IMR-90 (cell line): ENCODE results near the gene PDIA2. TPM values are rescaled to one million over a fixed set of nuclear protein-coding genes. Genes with fewer than 3 reads are reported as not detected.
A peak's percentile ranks its signal among the peaks of the same experiment; 100 is the strongest.

ENCODE experiments used
- ATAC-seq: fragments of 200-7000 bp; cut with Tn5 transposase; 2 replicates; pipeline ENCODE4 v1.9.1; 2020; ENCODE audit warnings: low read depth, mild to moderate bottlenecking, moderate library complexity
- BruUV-seq: library from RNA; stranded (reverse); fragments of 400-500 nt; replicated peaks from 2 replicates; lab custom pipeline; 2021; lab: Mats Ljungman, UMichigan
- CTCF ChIA-PET: fragments of 300-600 bp; formaldehyde crosslinking; extraction: SDS; loops from one replicate; lab custom pipeline; 2021; ENCODE audit warnings: antibody characterized with exemption; lab: Yijun Ruan, JAX
- POLR2A ChIA-PET: fragments of 300-600 bp; sonication (Branson Sonifier 250); formaldehyde crosslinking; loops from one replicate; lab custom pipeline; 2022; ENCODE audit warnings: antibody characterized with exemption; ENCODE audit not compliant: unreplicated experiment; lab: Charles Lee
- DNase-seq: peaks from one replicate; pipeline ENCODE4 v3.0.0; 2013
- H2AFZ ChIP-seq: replicated peaks from 2 replicates; pipeline ENCODE3; 2013; ENCODE audit warnings: low read length, mild to moderate bottlenecking; ENCODE audit not compliant: poor library complexity
- H2AK5ac ChIP-seq: 2 replicates; pipeline ENCODE4 v1.6.1; 2013; ENCODE audit warnings: low read depth, low read length, inconsistent platforms
- H2AK9ac ChIP-seq: replicated peaks from 2 replicates; pipeline ENCODE3; 2013; ENCODE audit warnings: mild to moderate bottlenecking, low read depth, low read length, moderate library complexity; ENCODE audit not compliant: poor library complexity
- H2BK120ac ChIP-seq: 2 replicates; pipeline ENCODE4 v1.6.1; 2013; ENCODE audit warnings: low read depth, low read length, inconsistent platforms
- H2BK15ac ChIP-seq: 3 replicates; pipeline ENCODE4 v1.6.1; 2013; ENCODE audit warnings: low read depth, low read length, inconsistent platforms
- H2BK20ac ChIP-seq: 2 replicates; pipeline ENCODE4 v1.6.1; 2013; ENCODE audit warnings: low read depth, mild to moderate bottlenecking, inconsistent platforms, low read length, moderate library complexity
- H2BK5ac ChIP-seq: 2 replicates; pipeline ENCODE4 v1.6.1; 2013; ENCODE audit warnings: mild to moderate bottlenecking, low read depth, low read length, inconsistent platforms; ENCODE audit not compliant: poor library complexity, severe bottlenecking
- H3K14ac ChIP-seq: replicated peaks from 2 replicates; pipeline ENCODE4 v1.6.1; 2013; ENCODE audit warnings: low read depth, low read length, inconsistent platforms
- H3K18ac ChIP-seq: 2 replicates; pipeline ENCODE4 v1.6.1; 2013; ENCODE audit warnings: low read depth, low read length, control low read depth
- H3K23ac ChIP-seq: 2 replicates; pipeline ENCODE4 v1.6.1; 2013; ENCODE audit warnings: low read depth, low read length, inconsistent platforms
- H3K27ac ChIP-seq: 2 replicates; pipeline ENCODE4 v1.5.1; 2013; ENCODE audit warnings: mild to moderate bottlenecking, control low read depth, low read length; ENCODE audit not compliant: insufficient read depth
- H3K27me3 ChIP-seq: 2 replicates; pipeline ENCODE4 v1.6.1; 2013; ENCODE audit warnings: low read length; ENCODE audit not compliant: control insufficient read depth, insufficient read depth
- H3K36me3 ChIP-seq: 2 replicates; pipeline ENCODE4 v1.6.1; 2013; ENCODE audit warnings: low read length, mixed read lengths; ENCODE audit not compliant: control insufficient read depth, insufficient read depth
- H3K4ac ChIP-seq: 2 replicates; pipeline ENCODE4 v1.6.1; 2013; ENCODE audit warnings: low read depth, low read length, inconsistent platforms
- H3K4me1 ChIP-seq: 2 replicates; pipeline ENCODE4 v1.6.1; 2013; ENCODE audit warnings: low read length, mixed read lengths; ENCODE audit not compliant: control insufficient read depth, insufficient read depth
- H3K4me2 ChIP-seq: 2 replicates; pipeline ENCODE4 v1.6.1; 2013; ENCODE audit warnings: low read depth, mild to moderate bottlenecking, control low read depth, low read length, moderate library complexity
- H3K4me3 ChIP-seq: 2 replicates; pipeline ENCODE4 v1.5.1; 2013; ENCODE audit warnings: low read depth, mild to moderate bottlenecking, control low read depth, low read length, moderate library complexity; ENCODE audit not compliant: insufficient read depth
- H3K56ac ChIP-seq: 2 replicates; pipeline ENCODE4 v1.6.1; 2013; ENCODE audit warnings: low read length, inconsistent platforms; ENCODE audit not compliant: insufficient read depth; ENCODE audit errors: extremely low read depth
- H3K79me1 ChIP-seq, 2 experiments: 2 replicates each; pipeline ENCODE4 v1.6.1; 2013; ENCODE audit warnings: low read length in 2 of 2, inconsistent platforms in 1 of 2, low read depth in 1 of 2
- H3K9ac ChIP-seq: 2 replicates; pipeline ENCODE4 v1.6.1; 2013; ENCODE audit warnings: low read depth, low read length, control low read depth
- H3K9me1 ChIP-seq: 2 replicates; pipeline ENCODE4 v1.6.1; 2013; ENCODE audit warnings: low read length, inconsistent platforms; ENCODE audit not compliant: insufficient read depth
- H3K9me3 ChIP-seq: 2 replicates; pipeline ENCODE4 v1.6.1; 2013; ENCODE audit warnings: low read length; ENCODE audit not compliant: control insufficient read depth, insufficient read depth
- H4K20me1 ChIP-seq: 2 replicates; pipeline ENCODE4 v1.6.1; 2013; ENCODE audit warnings: low read length, inconsistent platforms; ENCODE audit not compliant: insufficient read depth
- H4K5ac ChIP-seq: 2 replicates; pipeline ENCODE4 v1.6.1; 2013; ENCODE audit warnings: mild to moderate bottlenecking, low read depth, low read length, control low read depth
- H4K8ac ChIP-seq, 2 experiments: 2 replicates each; pipeline ENCODE4 v1.6.1; 2013; ENCODE audit warnings: low read depth in 2 of 2, low read length in 2 of 2, control low read depth in 1 of 2, inconsistent platforms in 1 of 2
- H4K91ac ChIP-seq: 2 replicates; pipeline ENCODE4 v1.6.1; 2013; ENCODE audit warnings: low read depth, low read length, inconsistent platforms; ENCODE audit not compliant: insufficient read depth
- BHLHE40 ChIP-seq: fragments of 150-350 bp; IDR thresholded peaks from 2 replicates; pipeline ENCODE4 v1.6.1; 2016; ENCODE audit warnings: mild to moderate bottlenecking, low read depth, low read length
- NFE2L2 ChIP-seq: fragments of 150-350 bp; IDR thresholded peaks from 2 replicates; pipeline ENCODE4 v1.6.1; 2016; ENCODE audit warnings: low read depth, mild to moderate bottlenecking, low read length
- WGBS, 2 experiments: methylation state at CpG; one replicate each; pipeline versions ENCODE4 v1.1.5 to v1.1.7; 2013; ENCODE audit warnings: missing lambda C conversion rate in 2 of 2; ENCODE audit not compliant: insufficient read length in 1 of 2; ENCODE audit errors: extremely low coverage in 2 of 2; 5-methylcytosine and 5-hydroxymethylcytosine counted together
- dilution Hi-C: fragments of 300-500 bp; cut with HindIII; formaldehyde crosslinking; loops from one replicate; pipeline ENCODE4 v1.14.3; 2018; ENCODE audit warnings: low sequenced_read_pairs; ENCODE audit not compliant: unreplicated experiment
- in situ Hi-C: fragments of 300-500 bp; cut with MboI; formaldehyde crosslinking; loops from 3 replicates; pipeline ENCODE4 v1.14.3; 2019; ENCODE audit warnings: low sequenced_read_pairs, inconsistent platforms, mixed read lengths
- intact Hi-C: fragments of 100-400 bp; cut with micrococcal nuclease; formaldehyde crosslinking; loops from 2 replicates; pipeline ENCODE4 v1.10.0; 2022
- polyA plus RNA-seq, 3 experiments: library from polyadenylated mRNA; depleted of rRNA; stranded (reverse); fragments of >200 nt; gene quantifications; 2 replicates each; pipeline ENCODE4 v1.2.3, GENCODE V29; 2012; ENCODE audit warnings: low replicate concordance in 1 of 3
- total RNA-seq: library from RNA; depleted of rRNA; stranded (reverse); fragments of >200 nt; gene quantifications from 2 replicates; pipeline ENCODE4 v1.2.3, GENCODE V29; 2012
- TF ChIP-seq, protein P1 (sequence below): fragments of 150-350 bp; IDR thresholded peaks from 2 replicates; pipeline ENCODE4 v1.6.1; 2016; ENCODE audit warnings: low read depth, mild to moderate bottlenecking, low read length, moderate library complexity, borderline replicate concordance

The PDIA2 gene
- total and polyA plus RNA-seq, 2 of the 4 experiments (the other 2 are of a cell fraction): 0.17 TPM; not detected in 1

DNA sequence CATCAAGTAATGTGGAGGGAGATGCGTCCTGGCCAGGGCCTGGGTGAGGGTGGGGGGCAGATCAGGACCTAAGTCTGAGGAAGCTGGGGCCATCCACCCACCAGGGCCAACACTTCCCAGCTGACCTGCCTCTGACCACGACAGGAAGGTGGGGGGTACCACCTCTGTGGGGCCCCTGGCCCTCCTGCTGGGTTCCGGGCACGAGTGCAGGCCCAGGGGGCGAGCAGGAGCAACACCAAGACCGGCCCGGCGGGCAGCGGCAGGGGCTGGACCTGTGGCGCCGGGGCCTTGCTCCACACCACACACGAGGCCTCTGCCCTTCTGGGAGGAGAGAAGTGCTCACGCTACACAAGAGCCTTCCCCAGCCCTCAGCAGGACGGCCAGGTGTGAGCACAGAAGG, 13.3 kb downstream of the PDIA2 start:
- BruUV-seq: no TSS peak
- dilution Hi-C loops: no loop called here
- Histone ChIP-seq H3K4ac (no peak overlapping the region), H2BK120ac (no peak overlapping the region), H3K4me1 (no peaks in the 10 kb centered on the region), H3K27ac (no peak overlapping the region), H3K14ac (no peak overlapping the region), H2AFZ (peak overlapping the region; percentile 56), H4K20me1 (no peaks in the 10 kb centered on the region; the same call in 1 of the 2 replicates), H2BK20ac (no peak overlapping the region), H3K9ac (no peak overlapping the region), H4K5ac (no peak overlapping the region), H2BK5ac (no peak overlapping the region), H2AK9ac (peak overlapping the region; percentile 87), H3K27me3 (no peaks in the 10 kb centered on the region), H3K36me3 (peaks cover 37% of the 10 kb centered on the region), H3K9me3 (no peaks in the 10 kb centered on the region), H3K79me1 (peaks cover 0 to 6% of the 10 kb centered on the region in 2 experiments; a peak in 2 of 4 replicates), H3K4me2 (no peak overlapping the region), H3K9me1 (no peaks in the 10 kb centered on the region), H4K8ac (no peak overlapping the region), H2AK5ac (no peak overlapping the region), H3K23ac (no peak overlapping the region), H3K18ac (no peak overlapping the region), H2BK15ac (no peak overlapping the region), H3K56ac (no peak overlapping the region), H4K91ac (no peak overlapping the region), H3K4me3 (no peak overlapping the region)
- DNase-seq (no peak), ATAC-seq (no peak)
- TF ChIP-seq BHLHE40: no peak
- TF ChIP-seq NFE2L2: no peak
- TF ChIP-seq, protein P1, sequence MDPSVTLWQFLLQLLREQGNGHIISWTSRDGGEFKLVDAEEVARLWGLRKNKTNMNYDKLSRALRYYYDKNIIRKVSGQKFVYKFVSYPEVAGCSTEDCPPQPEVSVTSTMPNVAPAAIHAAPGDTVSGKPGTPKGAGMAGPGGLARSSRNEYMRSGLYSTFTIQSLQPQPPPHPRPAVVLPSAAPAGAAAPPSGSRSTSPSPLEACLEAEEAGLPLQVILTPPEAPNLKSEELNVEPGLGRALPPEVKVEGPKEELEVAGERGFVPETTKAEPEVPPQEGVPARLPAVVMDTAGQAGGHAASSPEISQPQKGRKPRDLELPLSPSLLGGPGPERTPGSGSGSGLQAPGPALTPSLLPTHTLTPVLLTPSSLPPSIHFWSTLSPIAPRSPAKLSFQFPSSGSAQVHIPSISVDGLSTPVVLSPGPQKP: no peak
- in situ Hi-C loops: no loop called here
- WGBS, 2 experiments: 100% methylated on average over 1 of the region's 14 CpGs; no CpG with 5 or more reads in 1 of the 2 experiments
- POLR2A ChIA-PET: no interaction called here
- CTCF ChIA-PET: no interaction called here
- intact Hi-C loops: no loop called here
